ENCODE data around the gene ABCC11.
A peak's percentile ranks its signal among the peaks of the same experiment; 100 is the strongest.

The ABCC11 gene

GRCh38 chr16:48125888-48126287, 121.5 kb downstream of the ABCC11 start:
- peak; percentile 2 for DNase-seq

DNA sequence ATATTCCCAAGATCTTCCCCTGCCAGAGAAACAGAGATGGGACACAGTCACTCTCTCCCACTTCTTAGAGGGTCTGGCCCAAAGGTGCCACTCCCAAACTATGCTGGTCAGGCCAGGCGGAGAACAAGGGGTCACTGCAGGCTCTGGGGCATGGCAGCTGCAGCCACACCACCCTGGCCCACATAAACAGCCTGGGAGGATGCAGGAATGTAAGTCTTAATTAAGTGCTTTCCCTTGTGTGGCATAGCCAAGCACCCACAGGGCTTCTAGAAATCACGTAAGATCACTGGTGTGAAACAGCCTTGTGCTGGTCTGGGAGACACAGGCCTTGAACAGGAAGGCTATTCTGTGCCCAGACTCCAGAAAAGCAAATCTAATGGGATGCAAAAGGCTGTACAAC, 123.1 kb downstream of the ABCC11 start:
- DNase-seq, result no peak

GRCh38 chr16:48123104-48123788, 124.1 kb downstream of the ABCC11 start:
- DNase-seq, result no peak

- DNase-seq, result no peak
Measured at GRCh38 chr16:48121276-48121675, 126.1 kb downstream of the ABCC11 start.

DNA sequence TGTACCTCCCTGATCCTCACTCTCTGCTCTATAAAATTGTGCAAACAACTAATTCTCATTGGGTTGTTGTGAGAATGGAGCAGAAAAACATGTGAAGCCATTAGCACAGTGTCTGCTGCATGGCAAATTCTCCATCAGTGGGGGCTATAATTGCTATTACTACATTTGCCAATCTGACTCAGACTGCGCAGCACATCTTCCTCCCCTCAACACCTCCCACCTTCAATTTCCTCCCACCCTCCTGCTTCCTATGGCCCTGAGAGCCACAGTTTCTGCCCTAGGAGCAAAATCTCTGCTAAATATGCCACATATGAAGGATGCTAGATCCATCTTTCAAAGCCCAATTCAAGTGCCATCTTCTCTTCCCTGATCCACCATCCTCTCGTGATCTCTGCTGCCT, 128.5 kb downstream of the ABCC11 start:
- no peak for DNase-seq

DNA sequence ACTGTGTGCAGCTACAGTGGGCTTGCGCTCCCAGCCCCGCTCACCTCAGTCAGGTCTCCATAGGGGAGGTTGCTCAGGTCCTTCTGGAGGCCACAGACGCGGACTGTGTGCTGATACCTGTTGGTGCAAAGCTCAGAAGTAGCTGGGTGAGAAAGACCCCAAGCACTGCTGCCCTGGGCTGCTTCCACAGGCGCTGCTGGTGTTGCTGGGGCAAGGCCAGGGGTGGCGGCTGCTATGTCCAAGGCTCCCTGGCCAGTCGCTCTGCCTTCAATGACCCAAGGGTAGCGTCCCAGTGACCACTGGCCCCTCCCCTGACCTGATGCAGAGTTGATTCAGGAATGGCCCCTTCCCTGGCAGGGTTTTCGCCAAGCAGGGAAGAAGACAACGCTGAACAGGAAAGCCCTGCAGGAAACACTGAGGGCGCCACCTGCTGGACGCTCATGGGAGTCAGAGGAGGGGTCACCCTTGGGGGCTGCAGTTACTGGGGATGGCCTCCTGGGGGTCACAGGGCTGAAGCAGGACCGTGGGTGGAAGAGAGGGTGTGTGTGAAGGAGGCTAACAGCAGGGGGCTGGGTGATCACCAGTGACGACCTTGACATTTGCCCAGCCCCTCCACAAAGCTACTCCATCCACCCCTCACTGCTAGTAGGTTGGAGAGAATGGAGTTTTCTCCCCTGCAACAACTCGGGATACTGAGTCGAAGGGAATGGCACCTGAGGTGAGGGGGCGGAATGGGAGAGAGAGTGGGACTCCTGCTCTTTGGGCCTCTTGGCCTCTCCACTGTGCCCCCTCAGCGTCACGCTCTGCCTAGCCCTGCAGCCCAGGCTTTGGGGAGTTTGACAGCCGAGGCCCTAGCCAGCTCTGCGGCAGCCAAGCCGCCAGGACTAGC, 129.9 kb downstream of the ABCC11 start:
- peak; percentile 17 for DNase-seq
